HuH-7 (cell line): Measurements from ENCODE around the gene STON2.

Source experiments
- DNase-seq: peaks from one replicate; pipeline ENCODE4 v3.0.0; 2011; ENCODE audit warnings: low spot score

Gene STON2

DNA sequence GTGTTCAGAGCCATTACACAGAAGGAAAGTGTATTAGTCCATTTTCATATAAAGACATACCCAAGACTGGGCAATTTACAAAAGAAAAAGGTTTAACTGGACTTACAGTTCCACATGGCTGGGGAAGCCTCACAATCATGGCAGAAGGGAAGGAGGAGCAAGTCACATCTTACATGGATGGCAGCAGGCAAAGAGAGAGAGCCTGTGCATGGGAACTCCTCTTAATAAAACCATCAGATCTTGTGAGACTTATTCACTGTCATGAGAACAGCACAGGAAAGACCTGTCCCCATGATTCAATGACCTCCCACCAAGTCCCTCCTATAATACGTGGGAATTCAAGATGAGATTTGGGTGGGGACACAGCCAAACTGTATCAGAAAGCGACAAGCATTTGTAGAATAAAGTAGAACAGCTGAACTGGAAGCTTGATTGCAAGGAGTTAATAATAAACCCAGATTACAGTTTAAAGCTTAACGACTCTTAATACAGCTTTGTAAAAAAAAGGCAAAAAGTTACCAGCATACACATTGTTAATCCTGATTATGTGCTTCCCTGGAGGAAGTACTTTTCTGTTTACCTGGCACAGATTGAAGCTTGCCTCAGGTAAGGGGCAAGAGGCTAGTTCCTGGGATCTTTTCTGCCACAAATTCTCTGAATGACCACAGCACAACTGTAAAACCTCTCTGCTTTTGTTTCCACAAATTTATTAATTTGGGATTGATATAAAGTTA is 18.1 kb upstream of the STON2 start:
- DNase-seq: no peak

DNA sequence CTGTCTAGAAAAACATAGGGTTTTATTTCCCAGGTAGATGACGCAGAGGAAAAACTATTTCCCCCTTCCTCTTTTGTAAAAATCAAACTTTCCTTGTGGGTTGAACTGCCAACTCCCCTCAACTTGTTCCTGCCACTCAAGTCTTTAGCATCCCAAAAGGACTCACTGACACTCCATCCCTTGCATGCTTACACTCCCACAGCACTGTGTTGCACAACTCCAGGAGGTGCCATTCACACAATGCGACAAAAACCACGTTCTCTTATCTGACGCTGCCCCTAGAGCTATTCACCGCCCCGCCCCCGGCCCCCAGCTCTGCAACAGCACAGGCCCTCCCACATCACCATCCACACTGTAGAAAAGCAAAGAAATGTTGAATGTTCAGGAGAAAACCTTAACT is 16.9 kb upstream of the STON2 start:
- no peak for DNase-seq

DNA sequence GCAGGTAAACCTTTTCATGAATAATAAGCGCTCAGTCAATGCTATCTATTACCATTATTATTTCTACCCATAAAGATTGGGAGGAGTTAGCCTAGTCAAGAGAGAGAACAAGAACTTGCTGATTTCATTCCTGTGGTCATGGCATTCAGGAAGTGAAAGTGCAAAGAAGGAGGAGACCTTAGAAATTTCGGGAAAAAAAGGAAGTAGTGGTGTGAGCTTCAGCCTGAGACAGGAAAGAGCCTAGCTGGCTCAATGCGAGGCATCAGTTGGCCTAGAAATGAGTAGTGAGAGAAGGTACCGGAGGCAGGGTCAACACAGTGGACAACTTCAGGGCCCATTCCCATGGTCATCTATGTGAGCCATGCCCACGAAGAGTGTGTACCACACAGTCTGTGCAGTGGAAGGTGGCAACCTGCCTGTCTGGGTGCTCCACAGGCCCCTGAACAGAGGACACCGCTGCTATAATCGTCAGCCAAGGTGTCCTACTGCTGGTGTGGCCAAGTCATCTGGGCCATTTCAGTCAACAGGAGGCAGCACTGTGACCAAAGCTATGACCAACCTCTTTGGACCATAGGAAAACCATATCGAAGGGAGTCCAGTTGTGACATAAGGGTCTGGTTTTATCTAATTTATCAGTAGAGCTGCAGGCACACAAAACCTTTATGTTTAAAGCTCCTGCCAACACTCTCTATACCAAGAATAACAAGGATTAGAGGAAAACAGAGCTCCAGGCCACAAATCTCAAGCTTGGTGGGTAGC is 16.2 kb upstream of the STON2 start:
- DNase-seq: no peak

DNA sequence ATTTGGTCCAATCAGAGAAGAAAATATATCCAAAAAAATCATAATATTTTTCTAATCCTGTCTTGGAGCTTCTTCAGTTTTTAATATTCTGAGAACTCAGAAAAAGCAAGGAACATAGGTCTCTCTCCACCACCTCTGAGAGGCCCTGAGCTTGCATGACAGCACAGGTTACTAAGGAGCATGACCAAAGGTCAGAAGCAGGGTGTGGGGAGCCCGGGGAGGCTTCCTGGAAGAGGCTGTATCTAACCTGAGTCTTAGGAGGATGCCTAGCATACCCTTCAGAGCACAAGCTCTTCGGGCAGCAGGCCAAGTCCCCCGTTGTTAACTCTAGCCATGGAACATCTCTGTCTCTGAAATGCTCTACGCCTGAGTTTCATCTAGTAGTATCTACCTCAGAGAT is 15.7 kb upstream of the STON2 start:
- DNase-seq: no peak

DNA sequence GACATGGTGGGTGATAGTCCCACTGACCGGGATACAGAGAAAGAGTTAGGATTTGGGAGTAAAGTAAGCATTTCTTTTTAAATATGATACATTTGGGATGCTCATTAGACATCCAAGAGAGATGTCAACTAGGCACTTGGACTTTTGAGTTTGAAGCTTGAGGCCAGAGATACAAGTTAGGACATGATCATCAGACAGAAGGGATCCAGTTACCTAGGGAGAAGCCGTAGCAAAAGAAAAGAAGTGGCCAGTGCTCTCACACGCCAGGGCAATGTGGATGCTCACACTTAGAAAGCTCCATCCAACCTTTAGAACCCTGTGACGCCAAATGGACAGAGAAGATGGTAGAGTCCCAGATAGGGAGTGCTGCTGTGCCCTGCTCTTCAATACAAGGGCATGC is 14.0 kb upstream of the STON2 start:
- no peak for DNase-seq

DNA sequence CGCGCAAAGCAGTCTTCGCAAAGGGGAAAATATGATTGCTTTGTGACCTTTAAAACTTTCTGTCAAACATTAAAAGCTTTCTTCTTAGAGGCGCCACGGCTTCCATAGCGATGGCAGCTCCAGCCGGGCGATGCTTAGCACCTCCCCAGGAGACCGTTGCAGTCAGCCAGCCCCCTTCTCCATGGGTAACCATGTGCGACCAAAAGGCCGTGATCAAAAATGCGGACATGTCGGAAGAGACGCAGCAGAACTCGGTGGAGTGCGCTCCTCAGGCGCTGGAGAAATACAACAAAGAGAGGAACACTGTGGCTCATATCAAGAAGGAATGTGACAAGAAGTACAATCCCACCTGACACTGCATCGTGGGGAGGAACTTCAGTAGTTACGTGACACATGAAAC is 12.7 kb upstream of the STON2 start:
- DNase-seq: no peak

DNA sequence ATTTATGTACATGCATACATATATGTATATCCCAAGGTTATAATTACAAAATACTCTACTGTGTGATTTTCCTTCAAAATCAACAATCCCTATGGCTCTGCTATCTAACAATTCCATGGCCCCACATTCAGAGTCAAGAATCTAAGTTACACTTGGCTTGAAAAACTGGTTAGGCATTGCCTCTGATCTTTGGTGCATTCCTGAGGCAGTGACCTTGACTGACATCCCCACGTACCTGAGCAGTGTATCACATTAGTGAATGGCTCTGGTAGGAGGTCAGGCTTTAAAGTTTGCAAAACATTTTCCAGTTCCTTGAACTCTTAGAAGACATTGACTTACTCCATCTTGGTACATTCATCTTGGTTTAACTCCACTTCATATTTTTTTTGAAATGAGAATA is 8.5 kb upstream of the STON2 start:
- DNase-seq: no peak

DNA sequence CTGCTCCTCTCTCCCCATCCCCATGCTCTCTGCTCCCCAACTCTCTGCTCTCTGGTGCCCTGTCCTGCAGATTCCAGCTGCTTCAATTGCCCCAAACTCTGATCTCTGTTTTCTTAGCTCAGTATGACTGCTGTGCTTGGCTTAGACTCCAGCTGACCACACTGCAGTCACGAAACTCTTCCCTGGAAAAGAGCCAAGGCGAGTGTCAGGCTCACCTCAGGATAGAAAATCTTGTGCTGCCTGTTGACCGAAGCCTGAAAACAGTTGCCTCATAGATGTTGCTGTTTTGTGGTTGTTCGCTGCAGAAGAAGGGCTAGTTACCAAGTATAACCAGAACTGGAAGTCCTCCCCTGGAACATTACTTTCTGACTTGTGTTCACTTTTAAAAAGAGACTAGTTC is 6.7 kb upstream of the STON2 start:
- DNase-seq: no peak

DNA sequence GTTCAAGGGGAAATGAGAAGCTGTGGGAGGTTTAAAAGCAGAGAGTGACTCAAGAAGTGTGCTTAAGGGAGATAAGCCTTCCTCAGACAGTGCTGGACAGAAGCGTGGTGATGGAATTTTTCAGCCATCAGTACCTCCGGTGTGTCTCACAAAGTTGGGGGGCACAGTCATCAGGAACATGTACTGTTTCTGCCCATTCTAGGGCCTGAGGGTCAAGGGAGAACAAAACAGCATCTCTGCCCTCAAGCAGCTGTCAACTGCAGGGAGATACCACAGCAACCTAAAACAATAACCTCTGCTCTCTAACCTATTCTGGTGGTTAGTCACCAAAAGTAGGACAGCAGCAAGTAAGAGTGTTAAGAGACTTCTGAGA is 2.0 kb upstream of the STON2 start:
- DNase-seq: no peak

DNA sequence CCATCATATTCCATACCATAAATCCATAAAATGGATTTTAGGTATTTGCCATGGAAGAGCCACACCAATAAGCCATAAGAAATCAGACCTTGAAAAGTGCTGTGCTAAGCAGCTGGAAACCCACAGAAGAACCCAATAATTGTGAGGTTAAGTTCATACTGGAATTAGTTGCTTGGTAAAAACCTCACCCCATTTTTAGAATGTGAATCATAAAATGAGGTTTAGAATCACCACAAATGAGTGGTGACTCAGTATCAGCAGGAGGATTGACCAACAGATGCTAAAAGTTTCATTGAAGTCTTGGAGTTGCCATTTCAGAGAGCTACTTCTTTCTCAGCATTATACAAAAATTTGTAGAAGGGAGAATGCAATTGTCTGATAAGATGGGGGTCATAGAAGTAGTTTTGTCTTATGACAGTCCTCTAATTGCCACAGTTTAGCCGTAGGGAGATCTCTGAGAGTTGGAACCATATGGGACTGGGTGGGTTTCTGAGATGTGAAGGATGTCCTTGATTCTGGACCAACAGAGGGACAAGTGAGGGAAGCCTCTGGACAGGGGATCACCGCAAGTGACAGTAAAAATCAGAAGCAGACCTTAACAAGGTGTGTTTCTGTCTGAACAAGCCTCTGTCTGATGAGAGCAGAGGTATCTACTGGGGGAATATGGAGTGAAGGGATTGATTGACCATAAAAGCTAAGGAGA is 1.4 kb upstream of the STON2 start:
- DNase-seq: no peak

DNA sequence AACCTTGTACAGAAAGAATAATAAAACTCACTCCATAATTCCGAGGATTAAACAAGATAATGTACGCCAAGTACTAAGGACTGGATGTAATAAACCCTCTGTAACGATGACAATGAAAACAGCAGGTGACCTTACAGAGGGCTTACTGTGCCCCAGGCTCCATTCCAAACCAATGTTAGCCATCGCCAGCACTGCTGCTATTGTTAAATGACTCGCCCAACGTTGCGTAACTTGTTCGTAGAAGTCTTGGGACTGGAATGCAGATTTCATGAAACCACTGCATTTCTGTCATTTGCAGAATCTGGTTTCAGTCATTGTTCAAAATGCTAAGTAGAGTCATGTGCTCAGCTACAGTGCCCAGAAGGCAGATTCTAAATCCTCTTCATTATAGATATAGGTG is 728 bp upstream of the STON2 start:
- no peak for DNase-seq

DNA sequence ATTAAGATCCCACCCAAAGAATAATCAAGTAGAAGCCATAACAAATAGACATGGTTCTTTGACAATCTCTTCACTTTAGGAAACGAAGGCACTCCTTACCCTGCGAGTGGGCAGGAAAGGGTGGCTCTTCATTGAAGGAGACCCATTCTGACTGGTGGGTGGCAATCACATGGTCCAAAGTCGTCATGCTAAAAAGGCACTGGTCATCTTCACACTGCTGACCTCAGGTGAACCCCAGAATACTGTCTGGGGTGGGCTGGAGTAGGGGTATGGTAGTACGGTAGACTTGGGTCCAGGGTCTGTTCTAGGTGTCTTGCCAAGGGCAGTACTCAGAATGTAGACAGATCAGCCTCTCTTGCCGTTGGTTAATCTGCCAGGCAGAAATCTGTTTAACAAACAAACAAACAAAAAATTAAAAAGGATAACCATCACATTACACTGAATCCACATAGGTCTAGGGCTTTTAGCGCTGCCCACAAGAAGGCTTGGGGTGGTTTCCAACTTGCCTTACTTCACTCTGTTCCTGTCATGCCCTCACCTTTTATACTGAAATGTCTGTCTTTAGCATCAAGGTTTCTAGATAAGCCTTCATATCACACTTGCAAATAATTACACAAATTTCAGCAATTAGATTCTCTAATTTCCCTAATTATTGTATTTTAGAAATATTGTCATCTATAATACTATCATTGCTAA is 1.8 kb downstream of the STON2 start:
- DNase-seq: no peak

DNA sequence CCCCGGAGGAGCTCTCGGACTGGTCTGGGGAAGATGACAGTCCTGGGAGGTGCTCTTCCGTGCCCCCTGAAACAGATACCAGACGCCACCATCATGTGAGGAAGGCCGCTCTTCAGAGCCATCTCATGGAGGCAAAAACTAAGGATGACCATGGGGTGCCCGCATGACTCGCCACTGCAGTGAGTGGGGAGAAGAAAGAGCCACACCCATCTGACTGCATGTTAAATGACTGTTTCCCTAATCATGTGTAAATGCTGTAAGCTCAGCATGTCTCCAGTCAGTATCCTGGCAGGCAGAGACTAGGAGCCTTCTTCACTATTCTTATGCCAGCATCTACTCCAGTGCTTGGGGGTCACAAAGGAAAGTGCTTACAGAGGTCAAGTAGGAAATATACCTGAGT is 4.0 kb downstream of the STON2 start:
- no peak for DNase-seq

DNA sequence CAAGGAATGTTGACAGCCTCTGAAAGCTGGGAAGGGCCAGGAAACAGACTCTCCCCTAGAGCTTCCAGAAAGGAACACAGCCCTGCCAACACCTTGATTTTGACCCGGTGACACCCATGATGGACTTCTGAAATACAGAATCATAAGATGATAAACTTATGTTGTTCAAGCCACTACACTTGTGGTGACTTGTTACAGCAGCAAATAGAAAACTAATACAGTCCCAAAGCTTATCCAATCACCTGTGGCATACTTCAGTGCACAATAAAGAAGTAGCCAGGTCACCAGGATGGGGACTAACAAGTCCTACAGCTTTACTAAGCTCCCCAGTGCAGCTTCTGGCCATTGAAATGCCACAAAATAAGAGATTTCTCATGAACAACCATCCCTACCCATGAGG is 5.4 kb downstream of the STON2 start:
- no peak for DNase-seq

DNA sequence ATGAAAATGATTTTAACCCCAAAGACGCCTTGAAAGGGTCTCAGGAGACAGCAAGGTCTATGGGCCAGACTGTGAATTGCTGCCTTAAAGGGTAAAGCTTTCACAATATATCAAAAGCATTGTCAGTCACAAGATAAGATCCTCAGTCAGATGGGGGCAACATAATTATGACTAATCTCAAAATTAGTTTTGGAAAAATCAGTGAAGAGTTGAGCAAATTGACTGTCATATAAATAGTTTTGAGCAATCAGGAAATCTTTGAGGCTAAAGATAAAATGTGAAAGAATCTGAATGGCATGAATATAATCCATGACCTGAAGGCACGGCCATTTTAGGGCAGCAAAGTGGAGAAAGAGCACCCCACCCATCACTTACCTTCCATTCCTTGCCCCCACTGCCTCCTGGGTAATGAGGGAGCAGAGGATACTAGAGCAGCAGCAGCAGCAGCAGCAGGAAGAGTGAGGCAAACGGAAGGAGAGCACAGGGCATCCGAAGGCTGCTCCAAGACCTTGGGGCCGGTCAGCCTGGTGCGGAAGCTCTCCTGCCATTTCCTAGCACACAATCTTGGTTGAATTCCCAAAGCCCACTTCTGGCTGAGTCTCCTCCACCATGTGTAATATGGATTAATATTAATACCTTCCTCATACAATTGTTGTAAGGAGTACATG is 7.0 kb downstream of the STON2 start:
- no peak for DNase-seq

DNA sequence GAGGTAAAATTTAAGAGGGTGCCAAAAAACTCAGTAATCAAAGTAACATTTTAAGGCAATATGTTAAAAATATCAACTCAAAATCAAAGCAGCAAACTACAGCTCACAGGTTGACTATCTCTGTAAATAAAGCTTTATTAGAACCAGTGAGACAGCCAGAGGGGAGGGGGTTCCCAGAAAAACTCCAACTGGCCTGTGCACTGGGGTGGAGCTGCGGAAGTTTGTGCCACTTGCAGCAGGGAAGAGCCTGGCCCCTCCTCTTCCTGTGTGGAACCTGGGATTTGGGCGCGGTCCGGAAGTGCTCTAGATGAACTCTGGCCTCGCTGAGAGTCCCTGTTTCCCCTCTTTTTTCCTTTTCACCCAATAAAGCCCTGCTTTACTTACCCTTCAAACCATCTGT is 8.1 kb downstream of the STON2 start:
- DNase-seq: no peak

DNA sequence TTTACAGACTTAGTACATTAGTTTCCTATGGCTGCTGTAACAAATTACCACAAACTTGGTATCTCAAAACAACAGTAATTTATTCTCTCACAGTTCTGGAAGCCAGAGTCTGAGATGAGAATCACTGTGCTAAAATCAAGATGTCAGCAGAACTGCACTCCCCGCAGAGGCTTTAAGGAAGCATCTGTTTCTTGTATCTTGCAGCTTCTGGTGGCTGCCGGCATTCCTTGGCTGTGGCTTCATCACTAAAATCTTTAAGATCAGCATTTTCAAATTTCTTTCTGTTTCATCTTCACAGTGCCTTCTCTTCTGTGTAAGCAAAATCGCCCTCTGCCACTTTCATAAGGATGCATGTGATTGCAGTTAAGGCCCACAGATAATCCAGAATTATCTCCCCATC is 9.4 kb downstream of the STON2 start:
- no peak for DNase-seq

DNA sequence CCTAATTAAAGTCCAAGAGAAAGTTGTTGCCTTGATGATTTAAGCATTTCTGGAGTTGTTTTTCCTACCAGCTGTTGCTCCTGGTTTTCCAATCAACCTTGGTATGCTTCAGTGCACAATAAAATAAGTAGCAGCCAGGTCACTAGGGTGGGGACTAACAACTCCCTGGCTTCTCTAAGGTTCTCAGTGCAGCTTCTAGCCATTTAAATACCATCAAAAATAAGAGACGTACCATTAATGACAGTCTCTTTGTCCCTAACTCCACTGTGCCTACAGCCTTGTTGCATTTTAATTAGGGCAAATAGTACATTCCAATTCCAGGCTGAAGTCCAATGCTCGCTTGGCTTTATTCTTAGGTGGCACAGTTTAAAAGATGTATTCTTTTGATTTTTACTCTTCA is 11.8 kb downstream of the STON2 start:
- no peak for DNase-seq

DNA sequence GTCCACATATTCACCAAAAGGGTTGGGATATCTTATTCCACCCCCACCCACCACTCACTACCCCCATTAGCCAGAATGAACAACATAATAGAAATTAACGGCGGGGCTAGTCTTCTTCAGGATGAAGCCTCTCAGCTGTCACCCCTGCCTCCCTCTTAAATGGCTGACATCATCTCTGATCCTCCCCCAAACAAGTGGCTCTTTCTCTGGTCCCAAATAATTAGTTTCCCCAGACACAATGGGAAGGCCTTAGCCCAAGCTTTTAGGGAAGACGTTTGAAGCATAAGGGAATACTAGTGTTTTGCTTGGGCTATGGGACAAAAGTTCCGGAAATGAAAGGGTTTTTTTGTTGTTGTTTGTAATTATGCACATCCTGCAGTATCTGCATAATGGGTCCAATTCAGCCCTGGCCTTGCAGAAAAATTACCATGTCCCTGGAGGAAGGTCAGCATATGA is 13.8 kb downstream of the STON2 start:
- DNase-seq: no peak

DNA sequence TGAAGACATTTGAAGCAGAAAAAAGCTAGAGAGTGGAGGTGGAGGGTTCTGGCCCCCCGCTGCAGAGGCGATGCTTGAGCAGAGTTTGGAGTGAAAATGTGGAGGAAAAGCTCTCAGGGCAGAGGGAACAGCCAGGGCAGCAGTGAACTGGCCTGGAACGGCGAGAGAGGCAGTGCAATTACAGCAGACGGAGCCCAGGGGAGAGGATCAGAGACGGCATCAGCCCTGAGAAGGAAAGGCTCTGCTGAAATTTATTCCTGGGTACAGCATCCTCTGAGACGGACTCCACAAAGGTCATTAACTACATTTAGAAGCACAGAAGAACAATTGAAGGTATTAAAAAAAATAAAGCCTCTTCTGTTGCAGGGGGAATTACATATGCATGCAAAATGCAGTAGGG is 14.2 kb downstream of the STON2 start:
- DNase-seq: no peak

DNA sequence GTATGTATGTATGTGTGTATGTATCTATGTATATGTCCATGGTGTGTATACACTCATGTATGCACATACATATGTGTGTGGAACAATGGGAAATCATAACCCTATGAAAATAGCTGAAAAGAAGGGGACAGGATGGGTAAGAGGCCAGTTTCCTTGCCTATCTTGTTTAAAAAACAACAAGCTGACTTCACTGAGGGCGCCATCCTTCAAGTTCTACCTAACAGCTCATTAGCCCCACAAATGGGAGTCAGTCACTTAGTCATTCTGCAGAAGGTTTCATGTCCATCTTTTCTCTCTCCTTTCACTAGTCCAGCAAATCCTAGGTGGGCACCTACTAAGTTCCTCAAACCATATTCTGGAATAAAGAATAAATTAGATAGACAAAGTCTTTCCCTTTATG is 14.7 kb downstream of the STON2 start:
- DNase-seq: no peak

DNA sequence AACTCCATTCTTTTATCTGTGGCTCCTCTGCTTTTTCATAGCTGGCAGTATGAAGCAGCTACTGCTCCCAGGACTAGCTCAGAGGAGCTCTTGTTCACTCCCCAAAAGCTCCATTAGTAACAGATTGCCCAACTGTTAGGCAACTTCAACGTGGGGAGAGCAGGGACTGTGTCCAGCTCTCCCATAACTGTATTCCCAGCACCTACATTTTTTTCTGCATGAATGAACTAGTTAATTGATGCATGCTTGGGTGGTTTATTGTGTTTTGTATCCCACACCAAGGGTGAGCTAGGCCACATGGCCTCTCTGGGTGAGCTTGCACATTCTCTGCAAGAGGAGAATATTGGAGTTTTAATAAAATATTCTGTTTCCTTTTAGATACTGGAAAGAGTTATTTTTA is 15.2 kb downstream of the STON2 start:
- no peak for DNase-seq
